Measurements from ENCODE around the gene JMY.

The JMY gene, protein sequence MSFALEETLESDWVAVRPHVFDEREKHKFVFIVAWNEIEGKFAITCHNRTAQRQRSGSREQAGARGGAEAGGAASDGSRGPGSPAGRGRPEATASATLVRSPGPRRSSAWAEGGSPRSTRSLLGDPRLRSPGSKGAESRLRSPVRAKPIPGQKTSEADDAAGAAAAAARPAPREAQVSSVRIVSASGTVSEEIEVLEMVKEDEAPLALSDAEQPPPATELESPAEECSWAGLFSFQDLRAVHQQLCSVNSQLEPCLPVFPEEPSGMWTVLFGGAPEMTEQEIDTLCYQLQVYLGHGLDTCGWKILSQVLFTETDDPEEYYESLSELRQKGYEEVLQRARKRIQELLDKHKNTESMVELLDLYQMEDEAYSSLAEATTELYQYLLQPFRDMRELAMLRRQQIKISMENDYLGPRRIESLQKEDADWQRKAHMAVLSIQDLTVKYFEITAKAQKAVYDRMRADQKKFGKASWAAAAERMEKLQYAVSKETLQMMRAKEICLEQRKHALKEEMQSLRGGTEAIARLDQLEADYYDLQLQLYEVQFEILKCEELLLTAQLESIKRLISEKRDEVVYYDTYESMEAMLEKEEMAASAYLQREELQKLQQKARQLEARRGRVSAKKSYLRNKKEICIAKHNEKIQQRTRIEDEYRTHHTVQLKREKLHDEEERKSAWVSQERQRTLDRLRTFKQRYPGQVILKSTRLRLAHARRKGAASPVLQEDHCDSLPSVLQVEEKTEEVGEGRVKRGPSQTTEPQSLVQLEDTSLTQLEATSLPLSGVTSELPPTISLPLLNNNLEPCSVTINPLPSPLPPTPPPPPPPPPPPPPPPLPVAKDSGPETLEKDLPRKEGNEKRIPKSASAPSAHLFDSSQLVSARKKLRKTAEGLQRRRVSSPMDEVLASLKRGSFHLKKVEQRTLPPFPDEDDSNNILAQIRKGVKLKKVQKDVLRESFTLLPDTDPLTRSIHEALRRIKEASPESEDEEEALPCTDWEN

DNA sequence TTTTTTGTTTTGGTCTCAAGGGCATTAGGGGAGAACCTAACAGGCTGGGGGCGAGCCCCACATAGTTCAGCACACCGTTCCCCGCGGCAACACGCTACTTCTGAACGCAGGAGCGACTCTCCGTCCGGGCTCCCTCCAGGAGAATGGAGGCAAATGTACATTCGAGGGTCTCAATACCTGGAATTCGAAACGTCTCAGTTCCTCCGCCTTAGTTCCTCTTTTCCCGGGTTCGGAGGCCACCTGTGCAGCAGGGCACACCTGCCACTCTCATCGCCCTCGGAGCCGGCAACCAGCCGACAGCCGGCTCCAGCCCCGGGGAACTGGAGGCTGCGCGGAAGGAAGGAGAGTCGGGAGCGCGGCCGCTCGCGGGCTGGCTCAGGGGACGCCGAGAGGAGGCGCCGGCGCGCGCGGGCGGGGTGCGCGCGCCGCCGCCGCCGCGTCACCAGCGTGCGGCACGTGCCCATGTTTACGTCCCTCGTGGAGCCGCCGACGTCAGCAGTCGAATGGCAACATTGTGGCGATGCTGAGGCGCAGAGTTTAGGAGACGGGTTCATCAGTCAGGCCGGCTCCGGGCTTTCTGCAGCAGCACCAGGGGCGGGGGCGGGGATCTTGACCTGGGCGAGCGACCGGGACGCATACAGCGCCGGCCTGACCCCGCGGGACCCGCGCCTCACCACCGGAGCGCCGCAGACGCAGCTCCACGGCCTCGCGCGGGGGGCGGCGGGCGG, at the start of gene JMY:
TSS of gene JMY (plus strand) at position 498 of the 728 bp plus-strand sequence. CDS start 520 bp downstream, outside the sequence.
- peak; percentile 52 to 61 for DNase-seq (ENCODE audit: low read depth in 2 of 2)

DNA sequence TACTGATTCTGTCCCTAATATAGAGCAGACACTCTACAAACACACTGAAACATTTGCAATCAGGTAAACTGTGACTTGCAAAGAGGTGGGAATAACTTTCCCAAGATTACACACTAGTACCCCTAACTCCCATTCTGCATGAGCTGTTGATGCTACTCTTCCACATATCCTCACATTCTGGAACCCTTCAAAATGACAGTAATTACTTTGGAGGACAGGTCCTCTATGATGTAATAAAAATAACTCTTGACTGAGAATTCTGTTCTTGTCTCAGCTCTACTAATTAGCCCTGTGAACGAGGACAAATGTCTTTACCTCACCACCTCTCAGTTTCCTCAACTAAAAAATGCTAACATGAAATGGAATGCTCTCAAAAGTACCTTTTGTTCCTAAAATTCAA, 49.5 kb upstream of the JMY start:
- no peak for DNase-seq (ENCODE audit: low read depth in 2 of 2)

DNA sequence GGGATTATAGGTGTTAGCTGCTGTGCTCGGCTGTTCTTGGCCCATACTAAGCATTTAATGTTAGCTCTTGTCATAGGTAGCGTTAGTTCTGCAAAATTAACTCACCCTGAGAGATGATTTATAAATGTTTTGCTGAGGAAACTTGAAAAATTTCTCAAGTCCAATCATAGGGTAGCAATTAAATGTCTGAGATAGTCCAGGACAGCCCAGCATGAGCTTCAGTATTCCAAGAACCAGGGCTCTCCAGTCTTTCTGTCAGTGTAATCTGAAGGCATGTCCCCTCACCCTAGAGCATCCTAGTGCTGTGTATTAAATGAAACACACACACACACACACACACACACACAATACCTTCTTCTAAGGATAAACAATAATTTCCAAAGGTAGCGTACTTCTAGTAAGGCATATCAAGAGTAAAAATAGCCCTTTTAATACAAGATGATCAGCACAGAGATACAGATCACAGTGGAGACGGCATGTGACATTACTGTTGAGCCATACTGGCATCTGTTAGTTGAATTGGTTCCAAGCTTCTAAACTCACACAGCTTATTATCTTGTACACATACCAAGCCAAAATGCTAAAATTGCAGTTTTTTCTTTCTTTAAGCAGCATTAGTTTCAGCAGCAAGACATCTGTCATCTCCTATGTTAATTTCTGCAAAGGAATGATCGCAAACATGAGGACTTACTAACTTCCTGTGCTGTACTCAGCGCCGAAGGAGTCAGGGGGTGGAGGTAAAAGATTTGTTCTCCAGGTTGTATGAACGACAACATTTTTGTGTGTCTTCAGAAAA, 46.3 kb upstream of the JMY start:
- no peak for DNase-seq (ENCODE audit: low read depth in 2 of 2)

DNA sequence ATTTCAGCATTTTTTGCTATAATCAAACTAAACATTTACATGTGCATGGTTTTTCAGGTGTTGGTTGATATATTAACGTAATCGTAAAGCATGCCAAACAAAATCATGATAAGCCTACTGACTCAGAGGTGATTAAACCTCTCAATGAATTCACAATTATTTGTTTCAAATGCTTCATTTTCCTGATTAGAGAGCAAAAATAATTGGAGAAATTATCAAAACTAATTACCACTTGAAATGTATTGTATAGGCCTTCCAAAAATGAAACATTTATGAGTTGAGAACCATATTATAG, 45.7 kb upstream of the JMY start:
- DNase-seq (ENCODE audit: low read depth in 2 of 2), result no peak

DNA sequence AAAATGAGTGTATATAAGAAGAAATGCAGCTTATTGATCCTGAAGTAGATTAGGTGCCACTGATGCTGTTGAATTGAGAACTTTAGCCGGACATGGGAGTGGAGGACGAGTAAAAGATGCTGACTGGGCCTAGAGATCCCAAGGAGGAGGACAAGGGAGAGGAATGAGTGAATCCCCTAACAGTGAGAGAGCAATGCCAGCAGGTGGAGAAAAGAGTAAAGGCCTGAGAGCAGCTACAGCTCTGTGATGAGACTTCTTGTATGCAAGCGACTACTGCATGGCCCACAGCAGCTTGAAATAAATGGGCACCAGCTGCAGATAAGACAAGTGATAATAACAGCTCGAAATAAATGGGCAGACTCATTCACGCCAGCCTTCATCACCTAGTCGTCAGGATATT, 44.5 kb upstream of the JMY start:
- DNase-seq (ENCODE audit: low read depth in 2 of 2), result no peak

DNA sequence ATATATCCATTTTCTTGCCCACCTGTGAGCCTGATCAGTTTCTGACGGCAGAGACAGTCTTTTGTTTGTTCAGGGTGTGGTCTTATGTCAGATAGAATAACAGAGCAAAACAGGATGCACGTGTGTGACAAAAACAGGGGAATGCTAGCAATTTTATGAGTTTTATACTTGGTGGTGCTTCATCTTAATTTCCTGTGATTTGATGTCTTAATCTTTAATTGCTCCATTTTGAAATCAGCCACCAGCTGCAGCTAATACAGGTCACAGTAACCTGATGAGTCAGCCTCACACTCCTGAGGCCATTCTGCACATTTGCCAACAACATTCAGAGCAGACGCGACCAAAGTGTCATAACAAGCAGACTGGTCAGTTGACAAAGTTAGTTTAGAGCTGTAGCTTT, 42.3 kb upstream of the JMY start:
- no peak for DNase-seq (ENCODE audit: low read depth in 2 of 2)

DNA sequence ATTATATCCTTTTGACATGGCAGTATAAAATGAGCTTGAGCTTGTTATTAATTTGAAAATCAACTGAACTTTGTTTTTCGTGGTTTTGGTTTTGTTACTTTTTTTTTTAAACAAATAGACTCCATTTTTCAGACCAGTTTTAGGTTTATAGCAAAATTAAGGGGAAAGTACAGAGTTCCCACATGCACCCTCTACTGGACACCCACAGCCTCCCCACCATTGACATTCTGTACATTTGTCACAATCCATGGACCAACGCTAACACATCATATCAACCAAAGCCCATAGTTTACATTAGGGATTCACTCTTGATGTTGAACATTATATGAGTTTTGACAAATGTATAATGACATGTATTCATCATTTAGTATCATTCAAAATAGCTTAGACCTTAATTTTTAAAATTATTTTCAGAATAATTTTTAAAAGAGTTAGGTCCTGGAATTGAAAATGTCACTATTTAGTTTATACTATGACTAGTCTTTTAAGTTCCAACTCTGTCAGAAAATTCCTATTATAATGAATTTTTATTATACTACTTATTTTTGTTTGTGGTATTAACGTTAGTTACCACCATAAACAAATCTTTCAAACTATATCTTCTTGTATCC, 35.3 kb upstream of the JMY start:
- DNase-seq (ENCODE audit: low read depth in 2 of 2), result no peak

DNA sequence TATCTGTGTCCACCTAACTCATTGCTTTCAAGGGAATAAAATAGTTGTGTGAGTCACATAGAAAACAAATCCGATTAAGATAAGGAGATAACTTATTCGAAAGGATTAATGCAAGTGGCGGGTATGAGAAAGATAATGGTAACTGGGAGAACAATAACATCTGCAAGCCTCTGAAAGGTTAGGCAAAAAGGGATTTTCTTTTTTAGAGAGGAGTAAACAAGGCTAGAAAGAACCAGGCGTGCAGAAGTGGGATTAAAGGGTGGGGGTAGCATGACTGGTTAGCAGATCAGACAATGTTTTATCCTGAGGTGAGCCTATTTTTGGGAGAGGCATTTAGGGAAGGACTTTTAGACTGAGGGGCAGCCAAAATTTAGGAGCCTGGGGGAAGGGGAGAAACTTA, 34.7 kb upstream of the JMY start:
- no peak for DNase-seq (ENCODE audit: low read depth in 2 of 2)

DNA sequence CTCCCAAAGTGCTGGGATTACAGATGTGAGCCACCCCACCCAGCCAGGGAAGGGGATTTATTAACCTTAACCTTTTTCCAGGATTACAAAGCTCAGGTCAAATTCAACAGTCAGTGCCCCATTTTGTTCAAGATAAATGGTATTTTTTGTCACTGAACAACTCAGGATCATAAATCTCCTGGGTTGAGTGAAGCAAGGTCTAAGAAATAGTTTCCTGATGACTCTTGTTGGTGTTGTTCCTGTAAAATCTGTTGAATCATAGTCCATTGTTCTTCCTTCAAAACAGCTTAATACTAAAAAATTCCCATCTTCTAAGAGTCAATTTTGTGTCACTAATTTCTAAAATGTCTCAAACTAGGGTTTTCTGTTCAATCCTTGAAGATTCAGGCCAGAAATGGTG, 33.9 kb upstream of the JMY start:
- DNase-seq (ENCODE audit: low read depth in 2 of 2), result peak; percentile 19 to 28

DNA sequence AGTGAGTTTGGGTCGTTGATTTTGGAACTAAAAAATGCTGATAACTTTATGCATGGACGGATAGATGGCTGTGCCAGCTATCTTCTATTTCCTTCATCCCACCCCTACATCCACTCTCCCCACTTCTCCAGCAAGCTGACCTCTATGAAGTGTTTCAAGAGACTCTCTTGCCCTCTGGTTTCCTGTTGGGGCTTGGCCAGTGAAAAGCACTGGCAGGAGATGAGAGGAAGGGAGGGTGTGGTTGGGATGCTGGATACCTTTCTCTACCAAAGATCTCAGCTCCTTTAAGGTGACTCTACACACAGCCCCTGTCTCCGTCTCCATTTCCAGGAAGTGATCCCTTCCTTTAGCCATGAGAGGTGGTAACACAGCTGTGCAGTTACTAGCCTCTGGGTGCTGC, 30.0 kb upstream of the JMY start:
- DNase-seq (ENCODE audit: low read depth in 2 of 2), result no peak

DNA sequence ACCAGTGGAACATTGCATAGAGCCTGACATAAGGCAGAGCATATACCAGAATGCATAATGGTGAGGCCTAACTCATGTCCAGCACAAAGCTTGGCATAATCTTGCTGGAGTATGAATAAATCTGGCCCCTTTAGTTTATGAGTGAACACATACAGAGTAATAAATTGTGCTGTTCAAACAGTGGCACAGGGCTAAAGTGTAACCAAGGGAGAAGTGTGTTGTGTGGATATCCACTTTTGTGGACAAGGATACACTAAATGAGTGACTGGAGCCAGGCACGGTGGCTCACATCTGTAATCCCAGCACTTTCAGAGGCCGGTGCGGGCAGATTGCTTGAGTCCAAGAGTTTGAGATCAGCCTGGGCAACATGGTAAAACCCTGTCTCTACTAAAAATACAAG, 29.4 kb upstream of the JMY start:
- DNase-seq (ENCODE audit: low read depth in 2 of 2), result no peak

DNA sequence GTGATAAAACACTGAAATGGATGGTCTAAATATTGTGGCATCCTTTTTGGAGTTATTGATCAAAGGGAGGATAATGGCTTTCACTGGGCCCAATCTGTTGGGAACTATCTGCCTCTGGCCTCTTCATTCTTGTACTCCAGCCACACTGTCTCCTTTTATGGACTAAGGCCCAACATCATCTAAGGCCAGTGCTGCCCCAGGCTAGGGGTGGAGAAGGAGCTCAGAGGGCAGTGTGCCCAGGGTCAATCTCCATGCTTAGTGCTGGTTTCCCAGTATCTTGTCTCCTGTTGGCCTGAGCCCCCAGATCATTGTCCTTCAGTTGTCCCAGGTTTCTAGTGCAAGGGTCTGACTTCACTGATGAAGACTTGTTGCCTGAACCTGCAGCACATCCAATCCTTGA, 26.4 kb upstream of the JMY start:
- no peak for DNase-seq (ENCODE audit: low read depth in 2 of 2)

DNA sequence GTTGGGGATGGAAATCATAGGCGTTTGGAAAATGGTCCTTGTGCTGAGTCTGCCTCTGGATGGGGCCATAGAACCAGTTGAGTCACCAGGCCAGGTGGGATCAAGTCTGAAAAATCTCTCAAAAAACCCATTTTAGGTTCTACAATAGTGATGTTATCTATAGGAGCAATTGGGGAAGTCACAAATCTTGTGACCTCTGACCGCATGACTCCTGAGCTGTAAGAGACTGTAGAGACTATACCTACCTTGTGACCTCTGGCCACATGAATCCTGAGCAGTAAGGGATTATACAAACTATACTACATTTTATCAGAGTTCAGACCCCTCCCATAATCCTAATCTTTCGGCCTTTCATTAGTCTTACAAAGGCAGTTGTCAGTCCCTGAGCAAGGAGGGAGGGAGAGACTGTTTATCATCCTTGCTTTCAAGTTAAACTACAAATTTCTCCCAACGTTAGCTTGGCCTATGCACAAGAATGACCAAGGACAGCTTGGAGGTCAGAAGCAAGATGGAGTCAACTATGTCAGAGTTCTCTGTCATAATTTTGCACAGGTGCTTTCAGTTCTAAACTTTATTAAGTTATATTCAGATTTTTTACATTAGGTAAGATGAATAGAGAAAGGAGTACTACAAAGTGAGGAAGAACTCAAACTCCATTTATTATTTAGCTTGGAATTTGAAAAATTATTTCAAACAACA, 11.5 kb upstream of the JMY start:
- DNase-seq (ENCODE audit: low read depth in 2 of 2), result no peak

DNA sequence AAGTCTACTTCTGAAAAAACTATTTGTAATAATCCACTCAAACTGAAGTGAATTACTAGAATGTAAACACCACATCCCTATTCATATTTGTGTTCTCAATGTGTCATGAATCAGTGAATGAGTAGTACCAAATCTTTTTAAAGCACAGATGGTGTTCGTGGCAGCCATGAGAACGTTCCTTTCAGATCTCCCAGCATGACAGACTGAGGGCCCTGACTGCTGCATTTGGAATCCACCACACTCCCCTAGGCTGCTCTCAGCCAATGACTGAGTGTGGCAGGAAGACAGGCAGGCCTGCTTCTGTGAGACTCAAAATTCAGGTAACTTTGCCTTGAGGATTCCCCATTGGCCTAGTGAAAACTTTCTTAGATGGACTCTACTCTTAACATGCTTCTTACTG, 10.9 kb upstream of the JMY start:
- DNase-seq (ENCODE audit: low read depth in 2 of 2), result no peak

DNA sequence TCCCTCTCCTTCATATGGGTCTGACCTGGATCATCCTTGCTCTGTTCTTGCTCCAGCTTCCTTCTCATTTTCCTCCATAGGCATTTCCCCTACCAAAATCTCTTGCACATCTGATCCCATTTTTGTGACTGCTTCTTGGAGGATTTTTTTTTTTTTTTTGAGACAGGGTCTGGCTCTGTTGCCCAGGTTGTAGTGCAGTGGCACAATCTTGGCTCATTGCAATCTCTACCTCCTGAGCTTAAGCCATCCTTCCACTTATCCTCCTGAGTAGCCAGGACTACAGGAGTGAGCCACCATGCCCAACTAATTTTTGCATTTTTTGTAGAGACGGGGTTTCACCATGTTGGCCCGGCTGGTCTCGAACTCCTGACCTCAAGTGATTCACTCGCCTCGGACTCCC, 10.5 kb upstream of the JMY start:
- DNase-seq (ENCODE audit: low read depth in 2 of 2), result no peak

DNA sequence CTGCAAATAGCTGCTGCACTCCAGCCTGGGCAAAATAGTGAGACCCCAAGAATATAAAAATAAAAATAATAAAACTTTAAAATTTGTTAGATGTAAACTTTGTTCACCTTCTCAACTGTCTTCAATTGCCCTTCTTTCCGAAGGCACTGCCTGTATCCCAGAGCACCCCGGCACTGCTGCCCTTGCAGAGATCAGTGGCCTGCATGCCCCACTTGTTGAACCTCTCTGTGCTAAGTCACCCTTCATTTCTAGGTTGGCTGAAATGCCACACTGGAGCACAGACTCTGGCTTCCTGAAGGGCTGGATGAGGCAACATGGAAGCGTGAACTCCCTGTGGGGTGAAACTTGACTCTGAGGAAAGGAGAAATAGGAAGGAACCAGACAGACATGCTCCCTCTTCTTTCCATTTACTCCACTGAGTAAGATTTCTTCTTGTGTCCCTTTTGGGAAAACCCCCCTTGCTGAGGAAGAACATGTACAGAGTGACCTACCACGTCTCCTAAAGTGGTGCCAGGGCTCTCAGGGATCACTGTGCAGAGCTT, 8.4 kb upstream of the JMY start:
- no peak for DNase-seq (ENCODE audit: low read depth in 2 of 2)

DNA sequence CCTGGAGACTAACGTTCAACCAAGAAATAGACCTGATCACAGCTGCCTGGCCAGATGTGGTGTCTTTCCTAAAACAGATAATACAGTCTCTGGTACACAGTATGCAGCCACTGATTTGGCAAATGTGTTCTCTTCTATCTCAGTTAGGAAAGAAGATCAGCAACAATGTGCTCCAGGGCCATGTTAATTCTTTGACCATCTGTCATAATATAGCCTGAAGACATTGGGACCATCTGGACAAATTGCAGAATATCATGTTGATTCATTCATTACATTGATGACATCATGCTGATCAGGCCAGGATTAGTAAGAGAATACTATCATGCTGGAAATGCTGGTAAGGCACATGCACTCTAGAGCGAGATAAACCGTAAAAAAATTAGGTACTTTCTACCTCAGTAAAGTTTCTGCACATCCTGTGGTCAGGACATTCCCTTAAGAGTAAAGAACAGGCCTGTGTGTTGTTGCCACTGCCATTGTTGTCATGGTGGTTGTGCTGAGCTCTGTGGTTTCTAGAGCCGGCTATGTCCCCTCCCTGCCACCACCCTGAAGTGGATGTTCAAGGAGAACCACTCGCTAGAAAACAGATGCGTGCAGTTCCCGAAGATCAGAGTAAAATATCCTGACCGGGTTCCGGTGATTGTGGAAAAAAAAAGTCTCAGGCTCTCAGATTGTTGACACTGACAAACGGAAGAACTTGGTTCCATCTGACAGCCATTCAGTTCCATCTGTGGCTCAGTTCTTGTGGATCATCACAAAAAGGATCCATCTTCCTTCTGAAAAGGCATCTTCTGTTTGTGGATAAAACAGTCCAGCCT, 6.4 kb upstream of the JMY start:
- peak; percentile 44 to 46 for DNase-seq (ENCODE audit: low read depth in 2 of 2)

DNA sequence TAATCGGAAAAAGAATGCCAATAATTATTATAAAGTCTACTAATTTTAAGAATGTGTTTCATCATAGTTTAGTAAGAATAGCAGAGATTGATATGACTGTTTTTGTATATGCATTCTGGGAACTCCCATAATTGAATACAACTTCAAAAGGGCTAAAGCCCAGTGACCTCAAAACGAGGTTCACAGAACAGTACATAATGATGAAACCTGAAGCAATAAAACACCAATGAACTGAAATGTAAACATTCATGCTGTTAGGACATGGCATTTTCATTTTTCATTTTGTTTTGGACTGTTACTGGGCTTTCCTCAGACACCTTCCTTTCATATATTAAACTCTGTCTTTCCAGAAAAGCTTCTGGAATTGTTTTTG, 684 bp upstream of the JMY start:
- peak; percentile 20 for DNase-seq (ENCODE audit: low read depth in 2 of 2)

DNA sequence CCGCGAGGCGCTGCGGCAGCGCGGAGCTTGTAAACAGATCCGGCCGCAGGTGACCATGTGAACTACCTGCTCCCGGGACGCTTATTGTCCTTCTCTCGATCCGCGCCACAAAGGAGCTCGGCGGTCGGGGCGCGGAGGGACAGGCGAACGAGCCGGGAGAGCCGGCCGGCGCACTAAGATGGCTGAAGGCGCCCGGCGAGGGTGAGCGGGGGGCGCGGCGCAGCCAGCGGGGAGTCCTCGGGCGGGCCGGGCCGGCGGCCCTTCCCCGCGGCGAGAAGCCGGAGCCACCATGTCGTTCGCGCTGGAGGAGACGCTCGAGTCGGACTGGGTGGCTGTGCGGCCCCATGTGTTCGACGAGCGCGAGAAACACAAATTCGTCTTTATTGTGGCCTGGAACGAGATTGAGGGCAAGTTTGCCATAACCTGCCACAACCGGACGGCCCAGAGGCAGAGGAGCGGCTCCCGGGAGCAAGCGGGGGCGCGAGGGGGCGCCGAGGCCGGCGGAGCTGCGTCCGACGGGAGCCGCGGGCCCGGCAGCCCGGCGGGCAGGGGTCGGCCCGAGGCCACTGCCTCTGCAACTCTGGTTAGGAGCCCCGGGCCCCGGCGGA, 535 bp downstream of the JMY start:
- DNase-seq (ENCODE audit: low read depth in 2 of 2), result no peak
